ENCODE measurements around the gene NAV3.
A peak's percentile ranks its signal among the peaks of the same experiment; 100 is the strongest.

Gene NAV3

GRCh38 chr12:78120866-78121560, 290.3 kb downstream of the NAV3 start:
- peak; percentile 47 for DNase-seq (ENCODE audit: low spot score)

- DNase-seq (ENCODE audit: low spot score): no peak
Measured at GRCh38 chr12:78121969-78122610, 291.4 kb downstream of the NAV3 start.

- DNase-seq (ENCODE audit: low spot score): no peak
Measured at GRCh38 chr12:78128211-78128610, 297.5 kb downstream of the NAV3 start.

GRCh38 chr12:78143717-78144116, 313.0 kb downstream of the NAV3 start:
- DNase-seq (ENCODE audit: low spot score): no peak

- DNase-seq (ENCODE audit: low spot score): no peak
Measured at GRCh38 chr12:78145398-78145797, 314.7 kb downstream of the NAV3 start.

- peak; percentile 54 for DNase-seq (ENCODE audit: low spot score)
Measured at GRCh38 chr12:78146365-78146772, 315.7 kb downstream of the NAV3 start.

GRCh38 chr12:78149459-78149858, 318.8 kb downstream of the NAV3 start:
- no peak for DNase-seq (ENCODE audit: low spot score)

GRCh38 chr12:78155546-78155945, 324.9 kb downstream of the NAV3 start:
- no peak for DNase-seq (ENCODE audit: low spot score)

GRCh38 chr12:78156751-78157150, 326.1 kb downstream of the NAV3 start:
- DNase-seq (ENCODE audit: low spot score): no peak

GRCh38 chr12:78157199-78157598, 326.5 kb downstream of the NAV3 start:
- no peak for DNase-seq (ENCODE audit: low spot score)

GRCh38 chr12:78164154-78164553, 333.5 kb downstream of the NAV3 start:
- no peak for DNase-seq (ENCODE audit: low spot score)

GRCh38 chr12:78167510-78167909, 336.8 kb downstream of the NAV3 start:
- DNase-seq (ENCODE audit: low spot score): no peak

- DNase-seq (ENCODE audit: low spot score): no peak
Measured at GRCh38 chr12:78171061-78171460, 340.4 kb downstream of the NAV3 start.

GRCh38 chr12:78176643-78177042, 345.9 kb downstream of the NAV3 start:
- DNase-seq (ENCODE audit: low spot score): no peak

- no peak for DNase-seq (ENCODE audit: low spot score)
Measured at GRCh38 chr12:78177298-78177697, 346.6 kb downstream of the NAV3 start.

GRCh38 chr12:78179346-78179745, 348.7 kb downstream of the NAV3 start:
- DNase-seq (ENCODE audit: low spot score): no peak

GRCh38 chr12:78181544-78182162, 351.0 kb downstream of the NAV3 start:
- peak; percentile 58 for DNase-seq (ENCODE audit: low spot score)

GRCh38 chr12:78183824-78184223, 353.1 kb downstream of the NAV3 start:
- DNase-seq (ENCODE audit: low spot score): no peak

GRCh38 chr12:78185109-78185508, 354.4 kb downstream of the NAV3 start:
- no peak for DNase-seq (ENCODE audit: low spot score)

- no peak for DNase-seq (ENCODE audit: low spot score)
Measured at GRCh38 chr12:78185651-78186050, 355.0 kb downstream of the NAV3 start.

GRCh38 chr12:78186670-78187069, 356.0 kb downstream of the NAV3 start:
- DNase-seq (ENCODE audit: low spot score): no peak

GRCh38 chr12:78187741-78188140, 357.0 kb downstream of the NAV3 start:
- no peak for DNase-seq (ENCODE audit: low spot score)

GRCh38 chr12:78189656-78190055, 359.0 kb downstream of the NAV3 start:
- DNase-seq (ENCODE audit: low spot score): no peak
